Adrenal gland (tissue), 12 donors: ENCODE data around the gene CAPN2. TPM values are rescaled to one million over a fixed set of nuclear protein-coding genes. Genes with fewer than 3 reads are reported as not detected.

Source experiments
- DNase-seq, 7 donors: peaks; one replicate each; pipeline ENCODE4 v3.0.0-alpha.2; 2019 to 2020
- H3K27ac ChIP-seq, 5 donors: fragments of 200-600 bp; sonication (generic) in 4 of 5; 1 replicate in 3 of 5; 2 replicates in 2 of 5; pipeline versions ENCODE4 v1.5.1 to v1.8.0; 2016 to 2020; ENCODE audit warnings: mild to moderate bottlenecking in 1 of 5
- H3K27me3 ChIP-seq: fragments of 200-600 bp; 2 replicates; pipeline ENCODE4 v1.8.0; 2021
- H3K36me3 ChIP-seq, 2 donors: fragments of 200-600 bp; replicated peaks in 1 of 2; 1 replicate in 1 of 2; 2 replicates in 1 of 2; pipeline versions ENCODE4 v1.5.1 to v1.8.0; 2018 to 2022
- H3K4me1 ChIP-seq, 2 donors: fragments of 200-600 bp; replicated peaks in 1 of 2; 1 replicate in 1 of 2; 2 replicates in 1 of 2; pipeline versions ENCODE4 v1.5.1 to v1.8.0; 2018 to 2021
- H3K4me3 ChIP-seq, 4 donors: fragments of 200-600 bp; sonication (generic) in 3 of 4; one replicate each; pipeline ENCODE4 v1.5.1; 2016 to 2018
- H3K9me3 ChIP-seq, 3 donors: fragments of 200-600 bp; sonication (generic) in 1 of 3; replicated peaks in 1 of 3; 1 replicate in 2 of 3; 2 replicates in 1 of 3; pipeline versions ENCODE4 v1.5.1 to v1.8.0; 2016 to 2021
- CTCF ChIP-seq, 6 experiments: fragments of 450-650 bp in 4 of 6; fragments of 200-600 bp in 2 of 6; sonication (generic) in 1 of 6; IDR thresholded peaks; 1 replicate in 5 of 6; 2 replicates in 1 of 6; pipeline versions ENCODE4 v1.5.1 to v1.8.0; 2016 to 2021; ENCODE audit warnings: antibody characterized with exemption in 6 of 6, mild to moderate bottlenecking in 2 of 6, moderate library complexity in 1 of 6
- POLR2A ChIP-seq, 2 donors: fragments of 450-650 bp; IDR thresholded peaks; one replicate each; pipeline ENCODE4 v1.6.1; 2017; ENCODE audit warnings: antibody characterized with exemption in 2 of 2, mild to moderate bottlenecking in 2 of 2, moderate library complexity in 1 of 2
- WGBS, 4 donors: extraction: QIAGEN DNeasy Blood & Tissue Kit in 2 of 4; methylation state at CpG; one replicate each; pipeline versions ENCODE4 v1.1.5 to v1.1.7; 2013 to 2017; 5-methylcytosine and 5-hydroxymethylcytosine counted together
- intact Hi-C, 2 donors: fragments of 100-400 bp; cut with DNase I; formaldehyde crosslinking; loops; one replicate each; pipeline versions ENCODE4 v1.14.1 to v1.15.0; 2022 to 2023
- polyA plus RNA-seq, 3 donors: library from polyadenylated mRNA; stranded (reverse); fragments of 200-250 nt in 2 of 3; fragments of 350-450 nt in 1 of 3; fragmentation: Illumina TruSeq in 1 of 3; extraction: RNeasy Lipid Tissue Mini Kit (QIAGEN cat#74804) in 1 of 3; gene quantifications; one replicate each; pipeline ENCODE4 v1.2.3, GENCODE V29; 2013 to 2014
- total RNA-seq, 9 donors: library from RNA; depleted of rRNA in 4 of 9; stranded (reverse); fragments of >200 nt in 4 of 9; fragments of 120-200 nt in 1 of 9; fragmentation: NEBNext Ultra II Directional in 1 of 9; extraction: Animal tissue kit (Norgen Biotek cat#: 25700) in 1 of 9; gene quantifications; one replicate each; pipeline versions ENCODE4 v1.1.0 to v1.2.4, GENCODE V29; 2013 to 2023
- donor health status: healthy with polysubstance abuse.
- donor health status: Bipolar disorder and iron deficiency.
- donor health status: DM: yes; HTN: yes; CAD: no.
- donor health status: DM: no; HTN: no; CAD: no.
- donor health status: DM: no; HTN: no; CAD: no.
- donor health status: DM: yes; HTN: yes; CAD: no.

Gene CAPN2
- total and polyA plus RNA-seq, 12 donors: 110 to 366 (median 199) TPM

GRCh38 chr1:223721658-223722607 lies 9.6 kb downstream of the CAPN2 start:
- DNase-seq: no peak
- WGBS, 4 donors: 69 to 75% (median 71%) methylated on average over 4 to 5 of the region's 5 CpGs
- TF ChIP-seq POLR2A (IDR thresholded peaks at IDR 0.05) (no peak), CTCF (IDR thresholded peaks at IDR 0.05) (no peak)
- intact Hi-C loops: no loop called here
- H3K27me3 ChIP-seq: no peaks in the 10 kb centered on the region
- peak overlapping the region; percentile 4 to 83 (median 52) for H3K27ac ChIP-seq
- no peak overlapping the region for H3K4me3 ChIP-seq
- peaks cover 0 to 37% of the 10 kb centered on the region in 2 donors for H3K36me3 ChIP-seq
- peaks cover 30 to 52% of the 10 kb centered on the region in 2 donors for H3K4me1 ChIP-seq
- no peaks in the 10 kb centered on the region for H3K9me3 ChIP-seq

- no peak for TF ChIP-seq CTCF (IDR thresholded peaks at IDR 0.05)
- TF ChIP-seq POLR2A (IDR thresholded peaks at IDR 0.05): no peak
- DNase-seq: no peak
- Histone ChIP-seq H3K27me3 (no peaks in the 10 kb centered on the region), H3K4me1 (peaks cover 36 to 60% of the 10 kb centered on the region in 2 donors), H3K36me3 (peaks cover 0 to 28% of the 10 kb centered on the region in 2 donors), H3K27ac (peak overlapping the region in 1 of 5 donors; percentile 5), H3K9me3 (no peaks in the 10 kb centered on the region), H3K4me3 (no peak overlapping the region)
- intact Hi-C loops: no loop called here
- WGBS, 4 donors: 92 to 98% (median 94%) methylated on average over 6 of the region's 6 CpGs
Observed at GRCh38 chr1:223723351-223723904, 11.1 kb downstream of the CAPN2 start.

- 87 to 100% (median 91%) methylated on average over 4 of the region's 4 CpGs for WGBS, 4 donors
- Histone ChIP-seq H3K4me3 (no peak overlapping the region), H3K9me3 (no peaks in the 10 kb centered on the region), H3K4me1 (peaks cover 36 to 60% of the 10 kb centered on the region in 2 donors), H3K27me3 (no peaks in the 10 kb centered on the region), H3K36me3 (peaks cover 0 to 24% of the 10 kb centered on the region in 2 donors), H3K27ac (peak overlapping the region in 1 of 5 donors; percentile 5)
- intact Hi-C loops: no loop called here
- DNase-seq: no peak
- TF ChIP-seq POLR2A (IDR thresholded peaks at IDR 0.05): no peak
- TF ChIP-seq CTCF (IDR thresholded peaks at IDR 0.05): no peak
Observed at GRCh38 chr1:223724376-223724775, 12.0 kb downstream of the CAPN2 start.

- Histone ChIP-seq H3K36me3 (peaks cover 0 to 12% of the 10 kb centered on the region in 2 donors), H3K9me3 (no peaks in the 10 kb centered on the region), H3K27ac (peak overlapping the region in 4 of 5 donors; percentile 5 to 75 (median 64)), H3K4me3 (no peak overlapping the region), H3K27me3 (no peaks in the 10 kb centered on the region), H3K4me1 (peaks cover 34 to 51% of the 10 kb centered on the region in 2 donors)
- DNase-seq: no peak
- WGBS, 4 donors: 84 to 87% (median 86%) methylated on average over 8 of the region's 8 CpGs
- intact Hi-C loops: no loop called here
- TF ChIP-seq CTCF (IDR thresholded peaks at IDR 0.05) (no peak), POLR2A (IDR thresholded peaks at IDR 0.05) (no peak)
Observed at GRCh38 chr1:223725578-223725977, 13.2 kb downstream of the CAPN2 start.
